ENCODE results near the gene PAQR5. TPM values are rescaled to one million over a fixed set of nuclear protein-coding genes. Genes with fewer than 3 reads are reported as not detected.
A peak's percentile ranks its signal among the peaks of the same experiment; 100 is the strongest.

Gene PAQR5
- total RNA-seq, 1 donor from 2014 or later: 1.5 TPM

DNA sequence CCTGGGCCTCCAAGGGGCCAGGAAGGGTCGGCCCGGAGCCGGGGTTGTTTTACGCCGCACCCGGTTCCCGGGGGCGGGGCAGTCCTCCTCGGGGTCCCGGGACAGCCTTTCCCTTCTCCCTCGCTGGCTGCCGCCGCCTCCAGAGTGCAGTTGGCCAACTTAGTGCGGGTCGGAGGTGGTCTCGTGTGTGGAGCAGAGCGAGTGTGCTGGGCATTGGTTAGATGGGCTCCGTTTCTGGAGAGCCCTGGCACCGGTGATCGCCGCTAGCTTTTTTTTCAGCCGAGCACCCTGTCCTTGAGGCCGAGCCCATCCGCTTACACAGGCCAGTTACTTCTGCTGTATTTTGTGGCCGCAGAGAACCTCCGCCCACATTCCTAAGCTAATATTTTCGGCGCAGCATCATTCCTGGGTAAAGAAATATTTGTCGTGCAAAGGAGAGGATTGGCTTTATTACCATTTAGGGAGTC is 116.0 kb downstream of the PAQR5 start:
- DNase-seq (ENCODE audit: extremely low spot score, unreplicated experiment): no peak
- Mint-ChIP-seq H3K27me3 (ENCODE audit: unreplicated experiment) (no peaks in the 10 kb centered on the region), H3K27ac (ENCODE audit: unreplicated experiment) (peak overlapping the region; percentile 87), H3K4me3 (ENCODE audit: unreplicated experiment) (peak overlapping the region; percentile 88), H3K9me3 (ENCODE audit: unreplicated experiment) (no peaks in the 10 kb centered on the region), H3K36me3 (ENCODE audit: unreplicated experiment) (peaks cover 3% of the 10 kb centered on the region), H3K4me1 (ENCODE audit: unreplicated experiment) (peaks cover 57% of the 10 kb centered on the region)
- TF ChIP-seq, protein P1, sequence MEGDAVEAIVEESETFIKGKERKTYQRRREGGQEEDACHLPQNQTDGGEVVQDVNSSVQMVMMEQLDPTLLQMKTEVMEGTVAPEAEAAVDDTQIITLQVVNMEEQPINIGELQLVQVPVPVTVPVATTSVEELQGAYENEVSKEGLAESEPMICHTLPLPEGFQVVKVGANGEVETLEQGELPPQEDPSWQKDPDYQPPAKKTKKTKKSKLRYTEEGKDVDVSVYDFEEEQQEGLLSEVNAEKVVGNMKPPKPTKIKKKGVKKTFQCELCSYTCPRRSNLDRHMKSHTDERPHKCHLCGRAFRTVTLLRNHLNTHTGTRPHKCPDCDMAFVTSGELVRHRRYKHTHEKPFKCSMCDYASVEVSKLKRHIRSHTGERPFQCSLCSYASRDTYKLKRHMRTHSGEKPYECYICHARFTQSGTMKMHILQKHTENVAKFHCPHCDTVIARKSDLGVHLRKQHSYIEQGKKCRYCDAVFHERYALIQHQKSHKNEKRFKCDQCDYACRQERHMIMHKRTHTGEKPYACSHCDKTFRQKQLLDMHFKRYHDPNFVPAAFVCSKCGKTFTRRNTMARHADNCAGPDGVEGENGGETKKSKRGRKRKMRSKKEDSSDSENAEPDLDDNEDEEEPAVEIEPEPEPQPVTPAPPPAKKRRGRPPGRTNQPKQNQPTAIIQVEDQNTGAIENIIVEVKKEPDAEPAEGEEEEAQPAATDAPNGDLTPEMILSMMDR (IDR thresholded peaks at IDR 0.05): no peak

DNA sequence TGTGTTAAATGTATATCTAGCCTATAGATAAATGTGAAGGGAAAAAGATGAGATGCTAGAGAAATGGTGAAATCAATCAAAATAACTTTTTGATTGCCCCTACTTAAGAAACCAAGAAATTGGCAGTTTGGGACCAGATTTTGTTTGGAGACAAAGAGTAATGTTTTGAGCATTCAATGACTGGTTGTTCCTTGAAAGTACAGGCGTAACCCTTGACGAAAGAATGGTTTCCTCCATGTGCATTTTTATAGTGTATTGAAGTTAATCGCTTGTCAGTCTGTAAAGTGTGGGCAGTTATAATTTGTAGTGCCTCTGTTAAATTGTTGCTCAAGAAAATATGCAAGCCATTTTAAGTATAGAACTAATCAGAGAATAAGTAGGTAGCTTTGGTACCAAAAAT is 116.7 kb downstream of the PAQR5 start:
- Mint-ChIP-seq H3K27me3 (ENCODE audit: unreplicated experiment) (no peaks in the 10 kb centered on the region), H3K4me1 (ENCODE audit: unreplicated experiment) (peaks cover 57% of the 10 kb centered on the region), H3K4me3 (ENCODE audit: unreplicated experiment) (peak overlapping the region; percentile 88), H3K27ac (ENCODE audit: unreplicated experiment) (peak overlapping the region; percentile 87), H3K9me3 (ENCODE audit: unreplicated experiment) (no peaks in the 10 kb centered on the region), H3K36me3 (ENCODE audit: unreplicated experiment) (peaks cover 3% of the 10 kb centered on the region)
- DNase-seq (ENCODE audit: extremely low spot score, unreplicated experiment): no peak
- TF ChIP-seq, protein P1 (IDR thresholded peaks at IDR 0.05): no peak

DNA sequence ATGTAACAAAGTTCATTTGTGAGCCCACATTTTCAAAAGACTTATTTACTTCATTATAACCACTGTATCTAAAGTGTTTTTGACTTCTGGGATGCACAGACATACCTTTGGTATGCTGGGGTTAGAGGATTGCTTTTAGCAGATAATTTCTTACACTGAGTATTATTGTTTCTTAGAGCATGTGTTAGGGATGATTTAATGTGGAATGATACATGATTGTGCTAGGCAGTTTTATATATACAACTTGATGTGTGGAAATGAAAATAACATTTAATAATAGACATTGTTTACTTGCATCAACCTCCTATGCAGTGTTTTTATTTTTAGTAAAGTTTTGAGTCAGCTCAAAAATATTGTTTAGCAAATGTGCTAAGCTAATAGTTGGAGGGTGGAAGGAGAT is 118.9 kb downstream of the PAQR5 start:
- H3K9me3 Mint-ChIP-seq (ENCODE audit: unreplicated experiment): no peaks in the 10 kb centered on the region
- H3K4me3 Mint-ChIP-seq (ENCODE audit: unreplicated experiment): no peak overlapping the region
- TF ChIP-seq, protein P1 (IDR thresholded peaks at IDR 0.05): no peak
- peaks cover 3% of the 10 kb centered on the region for H3K36me3 Mint-ChIP-seq (ENCODE audit: unreplicated experiment)
- no peak for DNase-seq (ENCODE audit: extremely low spot score, unreplicated experiment)
- peak overlapping the region; percentile 37 for H3K27ac Mint-ChIP-seq (ENCODE audit: unreplicated experiment)
- H3K4me1 Mint-ChIP-seq (ENCODE audit: unreplicated experiment): peaks cover 63% of the 10 kb centered on the region
- H3K27me3 Mint-ChIP-seq (ENCODE audit: unreplicated experiment): no peaks in the 10 kb centered on the region

DNA sequence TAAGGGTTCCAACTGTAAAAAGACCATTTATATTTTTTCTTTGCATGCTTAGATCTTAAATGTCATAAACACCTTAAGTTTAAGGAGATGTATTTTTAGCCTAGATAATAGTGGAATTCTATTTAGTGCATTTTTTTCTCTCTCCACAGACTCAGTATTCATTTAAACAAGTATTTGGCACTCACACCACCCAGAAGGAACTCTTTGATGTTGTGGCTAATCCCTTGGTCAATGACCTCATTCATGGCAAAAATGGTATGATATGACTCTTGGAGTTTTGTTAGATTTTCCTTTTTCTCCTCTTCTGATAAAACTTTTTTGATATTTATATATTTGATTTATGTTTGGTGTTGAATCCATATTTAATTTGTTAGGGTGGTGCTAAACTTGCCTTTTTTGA is 122.8 kb downstream of the PAQR5 start:
- TF ChIP-seq, protein P1 (IDR thresholded peaks at IDR 0.05): no peak
- Mint-ChIP-seq H3K36me3 (ENCODE audit: unreplicated experiment) (peaks cover 4% of the 10 kb centered on the region), H3K4me1 (ENCODE audit: unreplicated experiment) (peaks cover 51% of the 10 kb centered on the region), H3K9me3 (ENCODE audit: unreplicated experiment) (no peaks in the 10 kb centered on the region), H3K4me3 (ENCODE audit: unreplicated experiment) (no peak overlapping the region), H3K27me3 (ENCODE audit: unreplicated experiment) (no peaks in the 10 kb centered on the region), H3K27ac (ENCODE audit: unreplicated experiment) (peak overlapping the region; percentile 91)
- no peak for DNase-seq (ENCODE audit: extremely low spot score, unreplicated experiment)

DNA sequence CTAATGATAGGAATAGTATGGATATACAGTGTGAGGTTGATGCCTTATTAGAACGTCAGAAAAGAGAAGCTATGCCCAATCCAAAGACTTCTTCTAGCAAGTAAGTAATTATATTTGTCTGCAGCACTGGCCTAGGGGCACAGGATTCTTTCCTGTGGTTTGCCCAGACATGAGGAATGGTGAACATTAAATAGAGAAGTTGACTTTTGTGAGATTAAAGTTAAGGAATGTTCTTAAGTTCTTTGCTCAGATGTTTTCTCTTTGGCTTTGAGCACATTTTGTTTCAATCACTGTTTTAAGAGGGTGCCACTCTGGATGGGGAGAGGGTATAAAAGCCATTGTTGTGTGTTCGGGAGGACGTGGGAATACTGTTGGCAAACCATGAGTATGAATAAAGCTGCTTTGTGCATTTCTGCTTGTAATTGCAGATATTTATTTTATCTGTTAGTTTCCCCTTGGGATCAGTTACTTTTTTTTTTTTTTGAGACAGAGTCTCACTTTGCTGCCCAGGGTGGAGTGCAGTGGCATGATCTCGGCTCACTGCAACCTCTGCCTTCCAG is 123.7 kb downstream of the PAQR5 start:
- peak overlapping the region; percentile 52 for H3K4me3 Mint-ChIP-seq (ENCODE audit: unreplicated experiment)

More for the DNA sequence above, 123.7 kb downstream of the PAQR5 start:
- no peaks in the 10 kb centered on the region for H3K9me3 Mint-ChIP-seq (ENCODE audit: unreplicated experiment)
- no peaks in the 10 kb centered on the region for H3K27me3 Mint-ChIP-seq (ENCODE audit: unreplicated experiment)
- TF ChIP-seq, protein P1 (IDR thresholded peaks at IDR 0.05): no peak
- H3K4me1 Mint-ChIP-seq (ENCODE audit: unreplicated experiment): peaks cover 48% of the 10 kb centered on the region
- peak overlapping the region; percentile 91 for H3K27ac Mint-ChIP-seq (ENCODE audit: unreplicated experiment)
- peaks cover 7% of the 10 kb centered on the region for H3K36me3 Mint-ChIP-seq (ENCODE audit: unreplicated experiment)
- DNase-seq (ENCODE audit: extremely low spot score, unreplicated experiment): no peak
